ENCODE measurements around the gene KCNJ8.
A peak's percentile ranks its signal among the peaks of the same experiment; 100 is the strongest.

The KCNJ8 gene

GRCh38 chr12:21717767-21718166 is 56.7 kb downstream of the KCNJ8 start:
- Histone ChIP-seq H3K27me3 (replicated peaks in 2 of 5; ENCODE audit: control insufficient read depth in 4 of 5, insufficient read depth in 5 of 5, low read length in 4 of 5) (no peaks in the 10 kb centered on the region), H3K9me3 (ENCODE audit: control extremely low read depth in 1 of 5, control insufficient read depth in 4 of 5, insufficient read depth in 2 of 5, low read depth in 1 of 5, low read length in 4 of 5) (no peaks in the 10 kb centered on the region), H3K4me3 (ENCODE audit: control insufficient read depth in 1 of 7, extremely low read depth in 1 of 7, insufficient read depth in 4 of 7, low read depth in 2 of 7, low read length in 6 of 7) (no peak overlapping the region), H3K4me1 (ENCODE audit: control extremely low read depth in 1 of 4, control insufficient read depth in 4 of 4, insufficient read depth in 4 of 4, low read length in 3 of 4) (peaks cover 0 to 3% (median 0%) of the 10 kb centered on the region in 4 experiments), H3K27ac (ENCODE audit: insufficient read depth in 1 of 2, low read depth in 1 of 2, low read length in 2 of 2, poor library complexity in 1 of 2, severe bottlenecking in 2 of 2) (no peak overlapping the region), H3K36me3 (ENCODE audit: control insufficient read depth in 4 of 4, insufficient read depth in 4 of 4, low read length in 3 of 4) (no peaks in the 10 kb centered on the region)
- ChIA-PET POLR2A (no interaction called here), CTCF (no interaction called here)
- DNase-seq = no peak
- WGBS (ENCODE audit: insufficient coverage) = 100% methylated on average over 2 of the region's 5 CpGs

DNA sequence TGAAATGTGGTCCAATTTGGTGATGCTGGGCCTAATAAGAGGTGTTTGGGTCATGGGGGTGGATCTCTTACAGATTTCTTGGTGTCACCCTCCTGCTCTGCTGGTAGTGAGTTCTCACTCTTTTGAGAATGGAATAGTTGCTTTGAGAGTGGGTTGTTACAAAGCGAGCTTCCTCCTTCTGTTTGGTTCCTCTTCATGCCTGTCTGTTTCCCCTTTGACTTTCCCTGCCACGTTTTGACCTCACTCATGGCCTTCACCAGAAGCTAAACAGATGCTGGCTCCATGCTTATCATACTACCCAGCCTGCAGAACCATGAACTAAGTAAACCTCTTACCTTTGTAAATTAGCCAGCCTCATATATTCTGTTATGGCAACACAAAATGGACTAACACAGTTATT is 59.1 kb downstream of the KCNJ8 start:
- ChIA-PET POLR2A (no interaction called here), CTCF (no interaction called here)
- Histone ChIP-seq H3K27me3 (replicated peaks in 2 of 5; ENCODE audit: control insufficient read depth in 4 of 5, insufficient read depth in 5 of 5, low read length in 4 of 5) (no peaks in the 10 kb centered on the region), H3K4me1 (ENCODE audit: control extremely low read depth in 1 of 4, control insufficient read depth in 4 of 4, insufficient read depth in 4 of 4, low read length in 3 of 4) (peaks cover 0 to 3% (median 0%) of the 10 kb centered on the region in 4 experiments), H3K27ac (ENCODE audit: insufficient read depth in 1 of 2, low read depth in 1 of 2, low read length in 2 of 2, poor library complexity in 1 of 2, severe bottlenecking in 2 of 2) (no peak overlapping the region), H3K36me3 (ENCODE audit: control insufficient read depth in 4 of 4, insufficient read depth in 4 of 4, low read length in 3 of 4) (no peaks in the 10 kb centered on the region), H3K4me3 (ENCODE audit: control insufficient read depth in 1 of 7, extremely low read depth in 1 of 7, insufficient read depth in 4 of 7, low read depth in 2 of 7, low read length in 6 of 7) (no peak overlapping the region), H3K9me3 (ENCODE audit: control extremely low read depth in 1 of 5, control insufficient read depth in 4 of 5, insufficient read depth in 2 of 5, low read depth in 1 of 5, low read length in 4 of 5) (no peaks in the 10 kb centered on the region)
- WGBS (ENCODE audit: insufficient coverage) = 36% methylated on average over 2 of the region's 2 CpGs
- DNase-seq = peak in 2 of 3 donors; percentile 37 to 52

Measured in common myeloid progenitor, CD34-positive (primary cell).